ENCODE results near the gene CHAC1. TPM values are rescaled to one million over a fixed set of nuclear protein-coding genes. Genes with fewer than 3 reads are reported as not detected.

The CHAC1 gene
- total RNA-seq, 1 experiment from 2014 or later = 8.6 TPM

GRCh38 chr15:40925863-40926658 lies 27.2 kb upstream of the CHAC1 start:
- H3K27me3 ChIP-seq (ENCODE audit: insufficient read depth, low read depth) = peaks cover 29% of the 10 kb centered on the region
- H3K4me1 ChIP-seq (replicated peaks; ENCODE audit: insufficient read depth) = 0 out of 2 replicates have a peak, but pooled peaks cover 6% of the 10 kb centered on the region
- BruUV-seq (replicated peaks) = no TSS peak
- peak overlapping the region; percentile 44; the same call in 1 of the 2 replicates for H3K4me3 ChIP-seq
- intact Hi-C loops (cut with micrococcal nuclease; ENCODE audit: unreplicated experiment) = no loop called here
- ChIA-PET CTCF (interaction anchor here (0.6 kb wide), 1 partner anchor 324 kb away, joined by 6 read pairs; no protein-coding TSS in a partner anchor), POLR2A (ENCODE audit: unreplicated experiment) (no interaction called here)
- TF ChIP-seq EZH2 (IDR thresholded peaks at IDR 0.05; ENCODE audit: low read depth) = no peak
- no peak for TF ChIP-seq CTCF (conservative IDR thresholded peaks at IDR 0.05)
- H3F3A ChIP-seq (ENCODE audit: insufficient read depth, low read depth) = peaks cover 9% of the 10 kb centered on the region; the same call in 1 of the 2 replicates
- H3K79me2 ChIP-seq (ENCODE audit: low read depth) = no peaks in the 10 kb centered on the region
- no peak overlapping the region for H3K27ac ChIP-seq
- no peaks in the 10 kb centered on the region for H3K36me3 ChIP-seq (ENCODE audit: low read depth)
- H3K9me2 ChIP-seq (ENCODE audit: insufficient read depth) = no peaks in the 10 kb centered on the region
- 0 out of 2 replicates have a peak overlapping the region, but pooled peaks have one; percentile 68 for H2AFZ ChIP-seq
- peak overlapping the region; percentile 76 for H3K4me2 ChIP-seq
- H3K9me3 ChIP-seq (ENCODE audit: insufficient read depth, low read depth) = no peaks in the 10 kb centered on the region
- no peaks in the 10 kb centered on the region for H4K20me1 ChIP-seq (ENCODE audit: insufficient read depth)
- DNase-seq = peak in 1 of 2 experiments; percentile 40

- Histone ChIP-seq H3K79me2 (ENCODE audit: low read depth) (no peaks in the 10 kb centered on the region), H3K27ac (no peak overlapping the region), H3K4me1 (replicated peaks; ENCODE audit: insufficient read depth) (0 out of 2 replicates have a peak, but pooled peaks cover 6% of the 10 kb centered on the region), H3K4me3 (no peak overlapping the region), H4K20me1 (ENCODE audit: insufficient read depth) (no peaks in the 10 kb centered on the region), H2AFZ (no peak overlapping the region), H3K27me3 (ENCODE audit: insufficient read depth, low read depth) (peaks cover 29% of the 10 kb centered on the region), H3F3A (ENCODE audit: insufficient read depth, low read depth) (peaks cover 9% of the 10 kb centered on the region; the same call in 1 of the 2 replicates), H3K36me3 (ENCODE audit: low read depth) (no peaks in the 10 kb centered on the region), H3K9me3 (ENCODE audit: insufficient read depth, low read depth) (no peaks in the 10 kb centered on the region), H3K4me2 (peak overlapping the region; percentile 98; the same call in 1 of the 2 replicates), H3K9me2 (ENCODE audit: insufficient read depth) (no peaks in the 10 kb centered on the region)
- intact Hi-C loops (cut with micrococcal nuclease; ENCODE audit: unreplicated experiment) = no loop called here
- no peak for TF ChIP-seq EZH2 (IDR thresholded peaks at IDR 0.05; ENCODE audit: low read depth)
- TF ChIP-seq CTCF (conservative IDR thresholded peaks at IDR 0.05) = no peak
- no TSS peak for BruUV-seq (replicated peaks)
- no peak for DNase-seq
- POLR2A ChIA-PET (ENCODE audit: unreplicated experiment) = no interaction called here
- CTCF ChIA-PET = no interaction called here
Observed at GRCh38 chr15:40926659-40927494, 26.4 kb upstream of the CHAC1 start.

- no peak for DNase-seq
- no peak overlapping the region; the same call in 1 of the 2 replicates for H3K4me3 ChIP-seq
- peaks cover 9% of the 10 kb centered on the region; the same call in 1 of the 2 replicates for H3F3A ChIP-seq (ENCODE audit: insufficient read depth, low read depth)
- H3K79me2 ChIP-seq (ENCODE audit: low read depth) = no peaks in the 10 kb centered on the region
- POLR2A ChIA-PET (ENCODE audit: unreplicated experiment) = no interaction called here
- no peak overlapping the region for H3K27ac ChIP-seq
- H3K9me2 ChIP-seq (ENCODE audit: insufficient read depth) = no peaks in the 10 kb centered on the region
- H3K9me3 ChIP-seq (ENCODE audit: insufficient read depth, low read depth) = no peaks in the 10 kb centered on the region
- H3K36me3 ChIP-seq (ENCODE audit: low read depth) = no peaks in the 10 kb centered on the region
- CTCF ChIA-PET = interaction anchor here (0.7 kb wide), 1 partner anchor 90 kb away, joined by 12 read pairs; no protein-coding TSS in a partner anchor
- TF ChIP-seq CTCF (conservative IDR thresholded peaks at IDR 0.05) = no peak
- TF ChIP-seq EZH2 (IDR thresholded peaks at IDR 0.05; ENCODE audit: low read depth) = no peak
- BruUV-seq (replicated peaks) = no TSS peak
- H3K27me3 ChIP-seq (ENCODE audit: insufficient read depth, low read depth) = peaks cover 29% of the 10 kb centered on the region
- intact Hi-C loops (cut with micrococcal nuclease; ENCODE audit: unreplicated experiment) = no loop called here
- no peaks in the 10 kb centered on the region for H4K20me1 ChIP-seq (ENCODE audit: insufficient read depth)
- 0 out of 2 replicates have a peak, but pooled peaks cover 6% of the 10 kb centered on the region for H3K4me1 ChIP-seq (replicated peaks; ENCODE audit: insufficient read depth)
- H3K4me2 ChIP-seq = peak overlapping the region; percentile 98; the same call in 1 of the 2 replicates
- H2AFZ ChIP-seq = no peak overlapping the region
Observed at GRCh38 chr15:40927495-40927872, 25.8 kb upstream of the CHAC1 start.

Measured in PC-9 (cell line).